HFF-Myc (cell line): ENCODE results near the gene VPS26B.

Experiments
- DNase-seq: peaks from one replicate; pipeline ENCODE4 v3.0.0-alpha.2; 2011; ENCODE audit warnings: low read depth; ENCODE audit errors: extremely low read depth
- H3K4me3 ChIP-seq: replicated peaks from 2 replicates; pipeline ENCODE4 v1.5.1; 2011; ENCODE audit warnings: low read depth, mild to moderate bottlenecking, control low read depth, low read length
- CTCF ChIP-seq: IDR thresholded peaks from 2 replicates; pipeline ENCODE4 v1.5.1; 2012; ENCODE audit warnings: mild to moderate bottlenecking, low read depth, low read length, control low read depth; ENCODE audit errors: missing control alignments

Gene VPS26B

GRCh38 chr11:134200688-134201087, 23.8 kb upstream of the VPS26B start:
- no peak for TF ChIP-seq CTCF
- no peak for DNase-seq
- H3K4me3 ChIP-seq: no peak overlapping the region

DNA sequence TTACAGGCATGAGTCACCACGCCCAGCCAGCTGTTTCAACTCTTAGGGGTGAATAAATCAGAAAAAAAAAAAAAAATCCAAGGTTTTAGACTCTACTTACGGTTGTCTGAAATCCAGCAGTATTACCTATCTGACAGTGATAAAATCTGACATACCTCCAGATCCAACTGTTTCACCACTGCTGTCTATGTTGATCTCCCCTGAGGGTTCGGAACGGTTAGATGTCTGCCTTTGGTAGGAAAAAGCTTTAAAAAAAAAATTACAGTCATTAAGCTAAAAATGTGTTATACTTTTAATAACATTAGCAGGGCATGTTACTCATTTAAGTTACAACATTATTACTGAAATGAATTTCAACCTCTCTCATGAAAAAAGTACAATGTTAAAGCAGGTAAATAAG, 21.8 kb upstream of the VPS26B start:
- no peak for TF ChIP-seq CTCF
- no peak for DNase-seq
- no peak overlapping the region for H3K4me3 ChIP-seq

GRCh38 chr11:134205729-134206128, 18.7 kb upstream of the VPS26B start:
- no peak for DNase-seq
- TF ChIP-seq CTCF: no peak
- H3K4me3 ChIP-seq: no peak overlapping the region

DNA sequence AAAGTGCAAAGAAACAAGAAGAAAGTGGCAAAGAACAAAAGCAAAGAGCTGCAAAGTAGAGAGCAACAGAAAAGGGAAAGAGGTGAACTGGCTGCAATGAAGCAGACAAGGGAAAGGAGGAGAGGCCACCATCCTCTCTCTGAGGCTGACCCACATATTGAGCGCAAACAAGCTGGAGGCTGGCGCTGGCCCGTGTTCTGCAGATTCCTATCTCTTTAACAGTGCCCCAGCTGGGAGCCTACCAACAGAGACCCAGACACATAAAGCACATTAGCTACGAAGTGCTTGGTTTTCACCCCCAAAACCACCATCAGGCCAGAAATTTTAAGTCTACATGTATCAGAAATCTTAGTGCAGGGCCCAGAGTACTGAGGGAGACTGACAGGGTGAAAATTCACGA, 18.3 kb upstream of the VPS26B start:
- H3K4me3 ChIP-seq: no peak overlapping the region
- TF ChIP-seq CTCF: no peak
- DNase-seq: no peak

DNA sequence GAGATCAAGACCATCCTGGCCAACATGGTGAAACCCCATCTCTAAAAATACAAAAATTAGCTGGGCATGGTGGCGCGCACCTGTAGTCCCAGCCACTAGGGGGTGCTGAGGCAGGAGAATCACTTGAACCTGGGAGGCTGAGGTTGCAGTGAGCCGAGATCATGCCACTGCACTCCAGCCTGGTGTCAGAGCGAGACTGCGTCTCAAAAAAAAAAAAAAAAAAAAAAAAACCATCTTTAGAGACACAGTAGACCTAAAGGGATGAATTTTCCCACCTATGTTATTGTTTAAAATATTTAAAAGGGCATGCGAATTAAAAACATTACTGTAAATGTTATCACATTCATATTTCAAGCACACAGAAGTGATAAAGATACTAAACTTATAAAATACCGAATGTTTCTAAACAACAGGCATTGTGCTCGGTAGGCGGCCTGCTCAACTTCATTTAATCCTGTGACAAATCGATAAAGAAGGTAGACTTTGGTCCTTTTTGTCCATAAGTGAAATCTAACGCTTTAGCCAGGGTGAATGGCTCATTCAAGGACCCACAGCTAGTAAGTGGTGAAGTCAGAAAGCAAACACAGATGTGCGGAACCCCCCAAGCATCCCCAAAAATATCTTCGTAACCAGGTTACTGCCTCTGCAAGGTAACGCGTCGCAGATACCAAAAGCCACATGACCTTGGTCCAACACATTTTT, 16.8 kb upstream of the VPS26B start:
- H3K4me3 ChIP-seq: no peak overlapping the region
- DNase-seq: no peak
- TF ChIP-seq CTCF: peak; percentile 67

DNA sequence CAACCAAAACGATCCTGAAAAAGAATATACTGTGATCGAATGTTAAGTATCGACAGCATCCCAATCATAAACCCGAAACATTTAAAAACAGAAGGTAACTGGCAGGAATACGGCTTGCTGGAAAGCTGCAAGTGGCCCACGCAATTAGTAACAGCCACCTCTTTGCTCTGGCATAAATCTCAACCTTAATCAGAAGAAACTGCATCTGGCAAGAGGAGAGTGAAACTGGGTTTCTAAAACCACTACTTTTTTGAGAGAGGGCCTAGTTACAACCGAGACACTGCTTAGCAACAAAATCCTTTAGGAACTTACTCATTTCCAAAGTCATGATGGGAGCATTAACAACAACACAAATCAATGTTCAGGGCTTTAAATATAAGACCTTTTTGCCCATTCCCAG, 8.6 kb upstream of the VPS26B start:
- no peak for TF ChIP-seq CTCF
- no peak overlapping the region for H3K4me3 ChIP-seq
- DNase-seq: no peak

- DNase-seq: no peak
- no peak for TF ChIP-seq CTCF
These were observed 7.7 kb upstream of the VPS26B start for GRCh38 chr11:134216816-134217215.

More at GRCh38 chr11:134216816-134217215, 7.7 kb upstream of the VPS26B start:
- H3K4me3 ChIP-seq: no peak overlapping the region
